NCI-H2107 treated with DMSO at 0.1 percent for 48 hours (cell line): ENCODE measurements around the gene ADGRG3.
"Not testable (repeated sequence)": the region's sequence is repeated elsewhere in the genome, so short reads cannot be mapped to it uniquely, and the experiment has no call there.

Experiments used
- DNase-seq: peaks from one replicate; lab custom pipeline; 2025; ENCODE audit not compliant: unreplicated experiment; lab: John Stamatoyannopoulos, UW

ADGRG3 gene

GRCh38 chr16:57661936-57662906, 5.9 kb upstream of the ADGRG3 start:
- no peak for DNase-seq

GRCh38 chr16:57663436-57663835, 4.7 kb upstream of the ADGRG3 start:
- DNase-seq, result no peak

- no peak for DNase-seq
These were observed 4.0 kb upstream of the ADGRG3 start for GRCh38 chr16:57663917-57664661.

- DNase-seq, result no peak
These were observed 3.5 kb upstream of the ADGRG3 start for GRCh38 chr16:57664662-57665025.

- DNase-seq, result no peak
These were observed 2.6 kb upstream of the ADGRG3 start for GRCh38 chr16:57665541-57665940.

GRCh38 chr16:57666353-57667047, 1.6 kb upstream of the ADGRG3 start:
- no peak for DNase-seq

- DNase-seq, result no peak
These were observed 1.0 kb upstream of the ADGRG3 start for GRCh38 chr16:57667048-57667525.

GRCh38 chr16:57667526-57668262, 412 bp upstream of the ADGRG3 start:
- DNase-seq, result no peak

- DNase-seq, result no peak
These were observed 747 bp downstream of the ADGRG3 start for GRCh38 chr16:57668630-57669475.

GRCh38 chr16:57669476-57670162, 1.5 kb downstream of the ADGRG3 start:
- DNase-seq, result no peak

GRCh38 chr16:57670196-57670595, 2.1 kb downstream of the ADGRG3 start:
- DNase-seq, result no peak

- DNase-seq, result not testable (repeated sequence)
These were observed 3.3 kb downstream of the ADGRG3 start for GRCh38 chr16:57671451-57671850.

GRCh38 chr16:57672416-57672815, 4.3 kb downstream of the ADGRG3 start:
- DNase-seq, result no peak

- no peak for DNase-seq
These were observed 4.7 kb downstream of the ADGRG3 start for GRCh38 chr16:57672824-57673223.

GRCh38 chr16:57675741-57676551, 7.8 kb downstream of the ADGRG3 start:
- DNase-seq, result no peak

GRCh38 chr16:57676553-57677085, 8.5 kb downstream of the ADGRG3 start:
- no peak for DNase-seq

GRCh38 chr16:57677622-57678369, 9.7 kb downstream of the ADGRG3 start:
- DNase-seq, result no peak
